Kidney (tissue), 14 donors: ENCODE results near the gene PDLIM7. TPM values are rescaled to one million over a fixed set of nuclear protein-coding genes. Genes with fewer than 3 reads are reported as not detected.

Source experiments
- DNase-seq, 5 donors: peaks; one replicate each; pipeline ENCODE4 v3.0.0-alpha.2; 2013 to 2020
- FAIRE-seq: peaks from 2 replicates; lab custom pipeline; 2012; peaks lifted over from hg19 to GRCh38; lab: Jason Lieb, UNC
- H3K27ac ChIP-seq, 2 donors: one replicate each; pipeline ENCODE4 v1.7.0; 2013; ENCODE audit warnings: low read depth in 2 of 2, low read length in 2 of 2, inconsistent platforms in 1 of 2
- H3K27me3 ChIP-seq: one replicate; pipeline ENCODE4 v1.7.1; 2013; ENCODE audit warnings: low read length, inconsistent platforms; ENCODE audit not compliant: control insufficient read depth, insufficient read depth
- H3K36me3 ChIP-seq, 3 donors: one replicate each; pipeline versions ENCODE4 v1.7.0 to v1.7.1; 2013; ENCODE audit warnings: low read length in 3 of 3, control low read depth in 1 of 3, inconsistent platforms in 1 of 3; ENCODE audit not compliant: insufficient read depth in 3 of 3, control insufficient read depth in 2 of 3
- H3K4me1 ChIP-seq, 3 donors: one replicate each; pipeline versions ENCODE4 v1.7.0 to v1.7.1; 2013; ENCODE audit warnings: low read length in 3 of 3, inconsistent platforms in 1 of 3, low read depth in 1 of 3; ENCODE audit not compliant: control insufficient read depth in 2 of 3, insufficient read depth in 2 of 3
- H3K4me3 ChIP-seq, 3 donors: one replicate each; pipeline versions ENCODE4 v1.7.0 to v1.8.1; 2013; ENCODE audit warnings: low read length in 3 of 3, control low read depth in 1 of 3, inconsistent platforms in 1 of 3
- H3K9ac ChIP-seq, 3 donors: one replicate each; pipeline versions ENCODE4 v1.7.0 to v1.7.1; 2013; ENCODE audit warnings: low read length in 3 of 3, control low read depth in 1 of 3, inconsistent platforms in 1 of 3
- H3K9me3 ChIP-seq, 3 donors: one replicate each; pipeline versions ENCODE4 v1.7.0 to v1.7.1; 2013; ENCODE audit warnings: low read length in 3 of 3, control low read depth in 1 of 3, inconsistent platforms in 1 of 3; ENCODE audit not compliant: control insufficient read depth in 2 of 3, insufficient read depth in 1 of 3
- intact Hi-C: fragments of 100-400 bp; cut with DNase I; formaldehyde crosslinking; loops from one replicate; pipeline ENCODE4 v1.11.1; 2022
- polyA plus RNA-seq: library from polyadenylated mRNA; stranded (reverse); fragments of 350-450 nt; fragmentation: Illumina TruSeq; extraction: RNeasy Lipid Tissue Mini Kit (QIAGEN cat#74804); gene quantifications from one replicate; pipeline ENCODE4 v1.2.3, GENCODE V29; 2014; ENCODE audit warnings: low read depth, low replicate concordance; ENCODE audit not compliant: insufficient read depth
- total RNA-seq: library from RNA; stranded (reverse); fragmentation: NEBNext Ultra II Directional; extraction: Animal tissue kit (Norgen Biotek cat#: 25700); gene quantifications from one replicate; pipeline ENCODE4 v1.2.1, GENCODE V29; 2021
- TF ChIP-seq, protein P1 (sequence below): IDR thresholded peaks from 3 replicates; pipeline ENCODE4 v1.5.1; 2012; ENCODE audit warnings: mild to moderate bottlenecking, moderate library complexity, borderline replicate concordance; ENCODE audit not compliant: insufficient read depth; ENCODE audit errors: extremely low read depth
- donor health status: control.
- donor health status: control.
- donor health status: control.
- donor health status: control.
- donor health status: control.
- donor health status: DM: yes; HTN: yes; CAD: no.
- donor health status: Normal renal cell carcinoma (clear cell type).

The PDLIM7 gene
- total and polyA plus RNA-seq, 2 donors from 2014 or later = 46.4 to 89.7 TPM

GRCh38 chr5:177433658-177434217, 63.7 kb downstream of the PDLIM7 start:
- peaks cover 2 to 13% (median 11%) of the 10 kb centered on the region in 3 donors for H3K36me3 ChIP-seq
- no peak overlapping the region for H3K27ac ChIP-seq
- H3K9ac ChIP-seq = no peak overlapping the region
- FAIRE-seq (no peak), DNase-seq (no peak)
- no peaks in the 10 kb centered on the region for H3K9me3 ChIP-seq
- H3K4me3 ChIP-seq = no peak overlapping the region
- intact Hi-C loops = no loop called here
- H3K4me1 ChIP-seq = no peaks in the 10 kb centered on the region
- H3K27me3 ChIP-seq = no peaks in the 10 kb centered on the region
- TF ChIP-seq, protein P1, sequence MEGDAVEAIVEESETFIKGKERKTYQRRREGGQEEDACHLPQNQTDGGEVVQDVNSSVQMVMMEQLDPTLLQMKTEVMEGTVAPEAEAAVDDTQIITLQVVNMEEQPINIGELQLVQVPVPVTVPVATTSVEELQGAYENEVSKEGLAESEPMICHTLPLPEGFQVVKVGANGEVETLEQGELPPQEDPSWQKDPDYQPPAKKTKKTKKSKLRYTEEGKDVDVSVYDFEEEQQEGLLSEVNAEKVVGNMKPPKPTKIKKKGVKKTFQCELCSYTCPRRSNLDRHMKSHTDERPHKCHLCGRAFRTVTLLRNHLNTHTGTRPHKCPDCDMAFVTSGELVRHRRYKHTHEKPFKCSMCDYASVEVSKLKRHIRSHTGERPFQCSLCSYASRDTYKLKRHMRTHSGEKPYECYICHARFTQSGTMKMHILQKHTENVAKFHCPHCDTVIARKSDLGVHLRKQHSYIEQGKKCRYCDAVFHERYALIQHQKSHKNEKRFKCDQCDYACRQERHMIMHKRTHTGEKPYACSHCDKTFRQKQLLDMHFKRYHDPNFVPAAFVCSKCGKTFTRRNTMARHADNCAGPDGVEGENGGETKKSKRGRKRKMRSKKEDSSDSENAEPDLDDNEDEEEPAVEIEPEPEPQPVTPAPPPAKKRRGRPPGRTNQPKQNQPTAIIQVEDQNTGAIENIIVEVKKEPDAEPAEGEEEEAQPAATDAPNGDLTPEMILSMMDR = no peak

Other genes with a start within 250 kb of the PDLIM7 start
- 25.0 TPM for gene RAB24, start 193.9 kb downstream of the PDLIM7 start, total RNA-seq
- gene RAB24, start 193.9 kb downstream of the PDLIM7 start, polyA plus RNA-seq = 77.6 TPM
- gene PRELID1, start 193.8 kb downstream of the PDLIM7 start, total RNA-seq = 90.8 TPM
- 351 TPM for gene PRELID1, start 193.8 kb downstream of the PDLIM7 start, polyA plus RNA-seq
- 6.6 TPM for gene MXD3, start 185.7 kb downstream of the PDLIM7 start, total RNA-seq
- 4.9 TPM for gene MXD3, start 185.7 kb downstream of the PDLIM7 start, polyA plus RNA-seq
- 137 TPM for gene LMAN2, start 145.9 kb downstream of the PDLIM7 start, total RNA-seq
- gene LMAN2, start 145.9 kb downstream of the PDLIM7 start, polyA plus RNA-seq = 190 TPM
- 28.4 TPM for gene RGS14, start 139.7 kb downstream of the PDLIM7 start, total RNA-seq
- gene RGS14, start 139.7 kb downstream of the PDLIM7 start, polyA plus RNA-seq = 56.3 TPM
- 0.91 TPM for gene SLC34A1, start 113.2 kb downstream of the PDLIM7 start, total RNA-seq
- 211 TPM for gene SLC34A1, start 113.2 kb downstream of the PDLIM7 start, polyA plus RNA-seq
- gene PFN3, start 96.9 kb downstream of the PDLIM7 start, total RNA-seq = not detected
- gene PFN3, start 96.9 kb downstream of the PDLIM7 start, polyA plus RNA-seq = not detected
- 4.2 TPM for gene F12, start 88.0 kb downstream of the PDLIM7 start, total RNA-seq
- 3.1 TPM for gene F12, start 88.0 kb downstream of the PDLIM7 start, polyA plus RNA-seq
- gene GRK6, start 70.9 kb downstream of the PDLIM7 start, total RNA-seq = 37.8 TPM
- gene GRK6, start 70.9 kb downstream of the PDLIM7 start, polyA plus RNA-seq = 9.6 TPM
- gene PRR7, start 50.8 kb downstream of the PDLIM7 start, total RNA-seq = 5.5 TPM
- 1.6 TPM for gene PRR7, start 50.8 kb downstream of the PDLIM7 start, polyA plus RNA-seq
- gene DBN1, start 24.0 kb downstream of the PDLIM7 start, total RNA-seq = 64.2 TPM
- 56.5 TPM for gene DBN1, start 24.0 kb downstream of the PDLIM7 start, polyA plus RNA-seq
- 18.6 TPM for gene DOK3, start 12.2 kb upstream of the PDLIM7 start, total RNA-seq
- 1.9 TPM for gene DOK3, start 12.2 kb upstream of the PDLIM7 start, polyA plus RNA-seq
- 86.7 TPM for gene DDX41, start 19.4 kb upstream of the PDLIM7 start, total RNA-seq
- 97.3 TPM for gene DDX41, start 19.4 kb upstream of the PDLIM7 start, polyA plus RNA-seq
- gene FAM193B, start 57.0 kb upstream of the PDLIM7 start, total RNA-seq = 77.8 TPM
- 61.0 TPM for gene FAM193B, start 57.0 kb upstream of the PDLIM7 start, polyA plus RNA-seq
- 168 TPM for gene TMED9, start 94.6 kb upstream of the PDLIM7 start, total RNA-seq
- gene TMED9, start 94.6 kb upstream of the PDLIM7 start, polyA plus RNA-seq = 214 TPM
- 30.7 TPM for gene B4GALT7, start 102.5 kb upstream of the PDLIM7 start, total RNA-seq
- 42.6 TPM for gene B4GALT7, start 102.5 kb upstream of the PDLIM7 start, polyA plus RNA-seq